Right kidney (tissue), 1 donor: ENCODE results near the gene DDX54.

Experiments
- DNase-seq: peaks from one replicate; pipeline ENCODE4 v3.0.0-alpha.2; 2016

The DDX54 gene

DNA sequence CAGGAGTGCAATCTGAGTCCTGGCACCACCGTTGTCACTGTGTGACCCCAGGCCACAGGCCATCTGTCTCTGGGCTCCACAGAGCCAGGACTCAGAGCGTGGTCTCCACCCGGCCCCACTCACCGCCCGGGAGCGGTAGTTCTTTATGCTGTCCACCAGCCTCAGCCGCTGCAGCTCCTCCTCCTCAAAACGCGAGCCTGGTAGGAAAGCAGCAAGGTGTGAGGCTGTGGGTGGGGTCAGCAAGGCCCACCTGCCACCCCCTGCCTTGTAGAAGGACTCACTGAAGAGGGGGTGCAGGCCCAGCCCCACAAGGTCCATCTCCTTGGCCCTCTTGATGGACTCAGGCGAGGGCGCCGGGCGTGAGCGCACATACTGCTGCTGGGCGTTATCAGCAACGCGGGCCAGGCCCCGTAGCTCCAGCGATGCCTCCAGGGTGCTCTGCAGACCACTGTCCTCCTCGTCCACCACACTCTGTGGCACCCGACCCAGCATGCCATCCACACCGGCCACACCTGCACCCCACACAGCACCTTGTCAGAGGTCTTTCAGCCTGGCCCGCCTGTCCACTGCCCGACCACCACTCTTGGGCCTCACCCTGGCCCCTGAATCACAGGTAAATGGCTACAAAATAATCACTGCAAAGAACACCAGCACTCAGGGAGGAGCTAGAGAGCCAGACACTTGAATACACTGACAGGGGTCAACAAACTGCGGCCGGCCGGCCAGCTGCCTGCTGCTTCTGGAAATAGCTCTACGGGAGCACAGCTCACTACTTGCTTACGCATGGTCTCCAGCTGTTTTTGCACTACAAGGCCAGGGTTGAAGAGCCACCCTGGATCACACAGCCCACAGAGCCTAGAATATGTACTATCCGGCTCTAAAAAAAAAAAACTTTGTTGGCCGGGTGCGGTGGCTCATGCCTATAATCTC lies 19.5 kb downstream of the DDX54 start:
- DNase-seq = no peak

DNA sequence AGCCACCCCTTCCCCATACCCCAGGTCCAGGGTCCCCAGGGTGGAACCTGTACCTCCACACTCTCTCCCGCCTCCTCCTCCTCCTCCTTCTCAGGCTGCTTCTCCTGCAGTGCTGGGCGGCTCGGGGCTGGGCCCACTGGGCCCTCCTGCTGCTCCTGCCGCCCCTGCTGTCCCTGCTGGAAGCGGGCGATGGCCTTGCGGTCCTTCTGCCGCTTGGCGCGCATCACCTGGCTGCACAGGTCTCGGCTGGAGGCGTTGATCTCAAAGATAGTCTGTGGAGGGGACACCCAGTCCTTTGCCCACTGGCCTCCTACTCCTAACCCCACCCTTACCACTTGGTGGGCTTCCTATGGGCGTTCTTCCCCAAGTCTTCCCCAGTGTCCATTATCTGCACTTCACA lies 21.3 kb downstream of the DDX54 start:
- DNase-seq = no peak

DNA sequence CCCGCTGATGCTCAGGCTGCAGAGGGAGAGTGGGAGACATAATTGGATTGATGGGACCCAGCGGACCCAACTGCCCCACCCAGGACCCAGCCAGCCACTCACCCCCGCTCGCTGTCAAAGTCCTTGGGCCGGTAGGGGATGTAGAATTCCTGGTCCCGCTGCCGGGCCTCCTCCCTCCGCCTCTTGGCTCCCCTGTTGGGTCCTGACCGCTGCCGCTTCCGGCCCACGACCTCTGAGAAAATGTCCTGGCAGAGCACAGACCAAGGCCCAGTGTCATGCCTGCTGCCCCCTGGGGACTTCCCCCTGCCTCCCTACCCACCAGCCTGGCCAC lies 22.3 kb downstream of the DDX54 start:
- DNase-seq = no peak

DNA sequence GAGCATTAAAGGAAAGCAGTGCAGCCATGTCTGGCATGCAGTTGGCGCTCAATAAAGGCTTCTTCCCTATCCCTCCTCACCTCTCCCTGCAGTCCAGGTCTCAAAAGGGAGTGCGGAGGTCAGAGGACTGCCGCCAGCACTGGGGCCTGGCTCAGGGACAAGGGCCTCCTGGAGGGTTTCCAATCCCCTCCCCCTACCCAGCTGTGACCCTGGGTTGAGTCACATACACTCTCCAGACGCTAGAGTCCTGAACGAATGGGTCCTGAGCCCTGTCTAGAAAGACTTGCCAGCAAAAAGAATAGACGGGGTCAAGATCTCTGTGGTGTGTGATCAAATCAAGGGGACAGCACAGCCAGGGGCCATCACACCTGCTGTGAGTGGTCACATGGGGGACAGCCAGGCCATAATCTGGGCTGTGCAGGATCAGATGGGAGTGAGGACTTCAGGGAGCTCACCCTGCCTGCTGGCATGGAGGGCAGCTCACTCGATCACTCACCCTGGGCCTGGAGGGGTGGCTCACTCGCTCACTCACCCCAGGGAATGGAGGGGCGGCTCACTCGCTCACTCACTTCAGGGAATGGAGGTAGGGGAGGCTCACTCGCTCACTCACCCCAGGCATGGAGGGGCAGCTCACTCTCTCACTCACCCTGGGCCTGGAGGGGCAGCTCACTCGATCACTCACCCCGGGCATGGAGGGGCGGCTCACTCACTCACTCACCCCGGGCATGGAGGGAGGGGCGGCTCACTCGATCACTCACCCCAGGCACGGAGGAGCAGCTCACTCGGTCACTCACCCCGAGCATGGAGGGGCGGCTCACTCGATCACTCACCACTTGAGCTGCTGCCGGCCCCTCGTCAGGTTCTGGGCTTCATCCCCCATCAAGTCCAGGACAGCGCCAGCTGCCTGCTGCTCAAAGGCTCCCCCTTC lies 22.9 kb downstream of the DDX54 start:
- DNase-seq = no peak

DNA sequence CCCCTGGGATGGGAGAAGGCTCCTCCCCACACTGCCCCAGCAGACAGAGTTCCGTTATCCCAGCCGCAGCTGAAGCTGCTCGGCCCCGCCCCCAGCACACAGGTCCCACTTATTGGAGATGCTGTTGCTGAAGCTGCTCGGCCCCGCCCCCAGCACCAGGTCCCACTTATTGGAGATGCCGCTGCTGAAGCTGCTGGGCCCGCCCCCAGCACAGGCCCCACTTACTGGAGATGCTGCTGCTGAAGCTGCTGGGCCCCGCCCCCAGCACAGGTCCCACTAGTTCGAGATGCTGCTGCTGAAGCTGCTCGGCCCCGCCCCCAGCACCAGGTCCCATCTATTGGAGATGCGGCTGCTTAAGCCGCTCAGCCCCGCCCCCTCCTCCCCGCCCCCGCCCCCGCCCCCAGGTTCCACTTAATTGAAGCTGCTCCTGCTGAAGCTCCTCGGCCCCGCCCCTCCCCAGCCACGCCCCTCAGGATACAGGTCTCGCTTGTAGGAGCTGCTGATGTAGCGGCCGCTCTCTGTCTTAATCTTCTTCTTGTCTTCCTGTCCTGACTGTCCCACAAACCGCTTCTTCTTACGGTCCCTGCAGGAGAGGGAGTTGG lies 23.8 kb downstream of the DDX54 start:
- no peak for DNase-seq

DNA sequence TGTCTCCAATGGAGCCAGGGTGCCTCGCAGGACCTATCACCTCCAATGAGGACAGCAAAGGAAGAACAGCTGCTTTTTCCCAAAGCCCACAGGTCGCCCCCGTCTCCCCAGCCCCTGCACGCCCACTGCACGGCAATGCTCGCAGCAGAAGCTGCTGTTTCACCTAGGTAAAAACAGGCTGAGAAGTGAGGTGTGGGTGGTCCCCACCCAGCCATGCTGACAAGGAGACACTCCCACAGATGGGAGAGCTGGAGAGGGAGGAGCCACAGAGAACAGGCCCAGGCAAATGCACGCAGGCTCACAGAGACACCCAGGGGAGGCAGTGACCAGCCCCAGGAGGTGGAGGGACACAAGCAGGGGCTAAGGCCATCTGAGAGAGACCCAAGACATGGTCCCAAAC lies 25.3 kb downstream of the DDX54 start:
- DNase-seq = no peak

DNA sequence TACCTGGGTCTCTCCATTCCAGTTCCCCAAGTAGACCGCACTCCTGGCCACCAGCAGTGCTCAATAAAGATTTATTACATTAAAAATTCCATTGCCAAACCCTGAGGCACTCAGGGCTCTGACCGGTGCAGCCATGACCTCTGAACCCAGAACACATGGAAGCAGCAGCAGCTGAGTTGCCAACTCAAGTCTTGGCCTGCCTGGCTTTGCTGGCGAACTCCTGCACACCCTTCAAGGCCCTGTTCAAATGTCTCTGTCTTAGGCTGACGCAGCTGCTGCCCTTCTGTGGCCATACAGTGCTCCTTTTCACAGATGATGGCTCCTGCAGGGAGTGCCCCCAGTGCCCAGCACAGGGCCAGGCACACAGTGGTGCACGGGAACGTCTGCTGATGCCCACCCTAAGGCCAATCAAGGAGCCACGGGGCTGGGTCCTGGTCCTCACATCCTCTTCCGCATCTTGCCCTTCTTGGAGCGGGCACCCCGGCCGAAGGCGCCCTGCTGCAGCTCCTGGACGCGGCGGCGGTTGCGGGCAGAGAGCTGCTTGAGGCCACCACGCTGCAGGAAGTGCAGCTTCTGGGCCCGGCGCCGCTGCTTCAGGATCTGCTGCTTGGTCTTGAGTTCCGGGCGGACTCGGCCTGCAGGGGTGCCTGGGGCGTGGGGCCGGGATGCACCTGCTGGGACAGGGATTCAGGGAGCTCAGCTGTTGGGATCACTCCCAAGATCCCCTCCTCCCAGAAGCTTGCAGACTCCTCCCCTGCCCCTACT lies 26.7 kb downstream of the DDX54 start:
- no peak for DNase-seq

DNA sequence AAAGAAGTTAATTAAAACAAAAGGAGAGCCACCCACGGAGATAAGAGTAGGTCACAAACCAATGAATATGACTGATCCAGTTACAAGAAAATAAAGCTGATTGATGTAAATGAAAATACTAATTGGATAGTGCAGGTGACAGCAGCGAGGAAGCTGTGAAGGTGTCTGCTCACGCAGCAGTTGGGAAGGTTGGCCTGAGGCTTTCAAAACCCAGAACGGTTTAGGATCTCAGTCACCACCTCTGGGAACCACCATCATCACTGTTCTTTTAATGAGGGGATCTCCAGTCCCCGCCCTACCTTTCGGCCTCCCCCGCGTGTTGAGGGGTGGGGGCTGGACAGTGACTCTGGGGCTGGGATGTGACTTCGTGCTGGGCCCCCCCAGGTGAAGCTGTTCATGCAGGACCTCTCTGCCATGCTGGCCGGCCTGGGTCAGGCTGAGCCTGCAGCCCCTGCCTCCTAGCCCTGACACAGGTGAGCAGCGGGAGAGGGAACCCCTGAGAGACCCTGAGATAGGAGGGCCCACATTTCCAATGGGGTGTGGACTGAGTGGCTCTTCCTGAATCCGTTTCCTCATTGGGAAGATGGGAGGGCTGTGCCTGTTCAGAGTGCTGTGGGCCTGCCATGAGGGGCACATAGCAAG lies 27.9 kb downstream of the DDX54 start:
- no peak for DNase-seq

DNA sequence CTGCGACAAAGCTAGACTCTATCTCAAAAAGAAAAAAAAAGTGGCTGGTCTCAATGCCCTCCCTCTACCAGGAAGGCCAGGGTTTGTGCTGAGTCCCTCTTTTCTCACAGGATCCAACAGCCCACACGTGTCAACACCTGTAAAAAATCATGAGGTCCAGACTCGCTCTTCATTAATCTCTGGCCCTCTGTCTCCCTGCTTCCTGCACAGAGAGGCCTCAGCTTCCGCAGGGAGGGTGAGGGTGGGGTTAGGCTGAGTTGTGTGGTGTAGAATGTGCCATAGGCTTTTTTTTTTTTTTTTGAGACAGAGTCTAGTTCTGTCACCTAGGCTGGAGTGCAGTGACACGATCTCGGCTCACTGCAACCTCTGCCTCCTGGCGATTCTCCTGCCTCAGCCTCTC lies 29.6 kb downstream of the DDX54 start:
- DNase-seq = no peak

DNA sequence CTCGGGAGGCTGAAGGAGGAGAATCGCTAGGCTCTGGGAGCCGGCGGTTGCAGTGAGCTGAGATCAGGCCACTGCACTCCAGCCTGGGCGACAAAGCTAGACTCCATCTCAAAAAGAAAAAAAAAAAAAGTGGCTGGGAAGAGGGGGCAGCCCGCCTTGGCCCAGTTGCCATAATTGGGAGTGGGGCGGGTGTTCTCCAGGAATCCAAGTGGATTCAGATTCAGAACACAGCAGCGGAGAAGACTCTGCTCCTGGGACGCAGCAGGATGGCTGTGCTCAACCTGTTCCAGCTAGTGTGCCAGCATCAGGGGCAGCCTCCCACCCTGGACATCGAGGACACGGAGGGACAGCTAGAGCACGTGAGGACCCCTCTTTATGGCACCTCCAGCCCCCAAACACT lies 30.2 kb downstream of the DDX54 start:
- DNase-seq = no peak

DNA sequence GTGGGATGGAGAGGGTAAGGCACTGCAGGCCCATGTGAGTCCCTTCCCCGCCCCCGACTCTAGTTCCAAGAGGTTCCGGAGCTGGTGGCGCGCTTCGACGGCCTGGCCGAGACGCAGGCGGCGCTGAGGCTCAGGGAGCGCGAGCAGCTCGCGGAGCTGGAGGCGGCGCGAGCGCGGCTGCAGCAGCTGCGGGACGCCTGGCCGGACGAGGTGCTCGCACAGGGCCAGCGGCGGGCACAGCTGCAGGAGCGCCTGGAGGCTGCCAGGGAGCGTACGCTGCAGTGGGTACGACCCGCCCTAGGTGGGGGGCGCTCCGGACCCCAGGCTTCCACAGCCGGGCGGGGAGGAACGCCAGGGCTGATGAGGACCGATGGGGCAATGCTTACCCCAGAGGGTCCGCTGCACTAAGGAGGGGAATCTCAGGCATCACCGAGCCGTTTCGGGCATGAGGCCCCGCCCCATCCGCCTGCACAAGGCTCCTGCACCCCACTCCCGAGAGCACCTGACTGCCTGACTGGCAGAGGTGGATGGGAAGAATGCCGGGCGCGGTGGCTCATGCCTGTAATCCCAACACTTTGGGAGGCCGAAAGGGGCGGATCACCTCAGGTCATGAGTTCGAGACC lies 30.8 kb downstream of the DDX54 start:
- DNase-seq = peak; percentile 75

DNA sequence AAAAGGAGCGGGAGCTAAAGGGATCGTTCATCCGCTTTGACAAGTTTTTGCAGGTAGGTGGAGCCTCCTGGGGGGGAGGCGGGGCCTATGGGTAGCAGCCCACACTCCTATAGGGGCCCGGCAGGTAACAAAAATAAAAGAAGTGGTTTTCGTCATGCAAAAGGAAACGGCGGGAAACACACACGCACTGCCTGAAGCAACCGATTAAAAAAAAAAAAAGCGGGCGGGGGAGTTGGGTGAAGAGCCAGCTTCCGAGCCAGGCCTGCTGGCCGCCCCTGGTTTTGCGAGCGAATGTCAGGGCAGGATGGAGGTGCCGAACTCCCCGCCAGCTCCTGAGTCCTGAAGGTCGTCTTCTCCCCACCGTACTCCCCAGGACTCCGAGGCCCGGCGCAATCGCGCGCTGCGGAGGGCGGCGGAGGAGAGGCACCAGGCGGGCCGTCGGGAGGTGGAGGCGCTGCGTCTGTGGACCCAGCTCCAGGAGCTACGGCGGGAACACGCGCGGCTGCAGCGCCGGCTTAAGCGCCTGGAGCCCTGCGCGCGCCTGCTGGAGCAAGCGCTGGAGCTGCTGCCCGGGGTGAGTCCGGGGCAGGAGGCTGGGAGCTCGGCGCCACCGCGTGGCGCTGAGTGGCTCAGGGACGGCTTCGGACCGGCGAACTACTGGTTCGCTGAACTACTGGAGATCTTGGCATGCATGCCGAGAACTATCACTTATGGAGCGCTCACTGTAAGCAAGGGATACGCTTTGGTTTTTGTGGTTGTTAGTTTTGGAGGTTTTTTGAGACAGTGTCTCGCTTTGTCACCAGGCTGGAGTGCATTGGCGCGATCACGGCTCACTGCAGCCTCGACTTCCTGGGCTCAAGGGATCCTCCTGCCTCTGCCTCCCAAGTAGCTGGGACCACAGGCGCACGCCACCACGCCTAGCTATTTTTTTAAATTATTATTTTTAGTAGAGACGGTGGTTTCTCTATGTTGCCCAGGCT lies 32.2 kb downstream of the DDX54 start:
- DNase-seq = peak; percentile 85

DNA sequence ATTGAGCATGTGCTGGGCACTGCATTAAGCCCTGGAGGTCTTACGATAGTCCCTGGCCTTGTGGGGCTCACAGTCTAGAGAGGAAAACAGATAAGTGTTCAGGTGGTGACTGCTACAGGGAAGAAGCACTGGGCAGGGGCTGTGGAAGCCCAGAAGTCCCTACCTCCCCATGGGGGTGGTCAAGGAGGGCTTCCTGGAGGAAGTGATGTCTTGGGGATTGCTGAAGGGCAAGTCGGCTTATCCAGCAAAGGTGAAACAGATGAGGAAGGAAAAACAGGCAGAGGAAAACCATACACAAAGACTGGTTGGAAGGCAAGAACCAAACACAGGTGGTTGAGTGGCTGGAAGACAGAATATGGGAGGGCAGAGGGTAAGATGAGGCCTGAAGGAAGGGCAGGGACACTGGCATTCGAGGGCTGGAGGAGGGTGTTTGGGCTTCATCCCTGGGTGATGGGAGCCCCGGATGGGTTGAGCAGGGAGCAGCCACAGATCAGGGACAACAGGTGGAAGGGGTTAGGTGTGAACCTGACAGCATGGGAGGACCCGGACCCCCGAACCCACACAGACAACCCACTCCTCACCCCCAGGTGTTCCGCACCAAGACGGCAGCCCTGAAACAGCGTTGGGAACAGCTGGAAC lies 33.0 kb downstream of the DDX54 start:
- no peak for DNase-seq

DNA sequence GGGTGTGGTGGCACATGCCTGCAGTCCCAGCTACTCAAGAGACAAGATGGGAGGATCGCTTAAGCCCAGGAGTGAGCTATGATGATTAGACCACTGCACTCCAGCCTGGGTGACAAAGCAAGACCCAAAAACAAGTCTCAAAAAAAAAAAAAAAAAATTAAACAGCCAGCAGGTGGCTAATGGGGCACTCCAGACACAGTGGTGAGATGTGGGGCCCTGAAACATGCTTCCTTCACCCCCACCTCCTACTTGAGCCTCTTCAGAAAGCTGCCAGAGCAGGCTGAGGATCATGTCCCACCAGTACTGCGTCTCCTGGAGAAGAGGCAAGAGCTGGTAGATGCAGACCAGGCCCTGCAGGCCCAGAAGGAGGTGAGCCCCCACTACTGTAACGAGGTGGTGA lies 33.6 kb downstream of the DDX54 start:
- DNase-seq = no peak

DNA sequence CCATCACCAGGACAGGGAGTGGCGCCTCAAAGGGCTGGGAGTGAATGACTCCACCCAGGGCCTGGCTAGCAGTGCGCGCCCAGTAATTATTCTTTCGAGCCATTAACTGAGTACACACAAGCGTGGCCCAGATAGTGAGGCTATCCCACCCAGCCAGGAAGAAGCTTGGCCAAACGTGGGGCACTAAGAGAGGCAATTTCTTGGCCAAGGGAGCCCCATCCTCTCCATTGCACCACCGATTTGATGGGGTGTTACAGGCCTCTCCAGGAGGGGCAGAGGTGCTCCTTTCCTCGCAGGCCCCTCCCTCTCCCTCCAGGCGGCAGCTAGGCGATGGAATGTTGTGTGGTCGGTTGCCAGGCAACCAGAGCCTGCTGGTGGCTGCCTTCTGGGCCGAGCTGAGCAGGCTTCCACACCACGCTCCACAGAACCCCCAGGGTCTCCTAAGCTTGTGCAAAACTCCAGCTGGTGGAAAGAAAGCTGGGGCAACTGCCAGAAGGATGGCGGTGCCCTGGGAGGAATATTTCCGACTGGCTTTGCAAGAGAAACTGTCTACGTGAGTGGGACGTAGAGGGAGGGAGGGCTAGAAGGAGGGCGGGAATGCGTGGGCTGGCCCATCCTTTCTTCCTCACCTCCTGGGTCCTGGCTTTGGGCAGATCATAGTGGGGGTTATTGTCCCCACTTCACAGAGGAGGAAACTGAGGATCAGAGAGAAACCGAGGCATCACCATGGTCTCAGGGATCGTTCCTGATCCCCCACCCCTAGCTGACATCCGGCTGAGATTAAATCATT lies 35.7 kb downstream of the DDX54 start, which contains the start of gene CFAP73:
Gene CFAP73 (plus strand): TSS at position 364 of the 790 bp plus-strand sequence. CDS start 134 bp downstream, at position 498.
- peak; percentile 85 for DNase-seq

DNA sequence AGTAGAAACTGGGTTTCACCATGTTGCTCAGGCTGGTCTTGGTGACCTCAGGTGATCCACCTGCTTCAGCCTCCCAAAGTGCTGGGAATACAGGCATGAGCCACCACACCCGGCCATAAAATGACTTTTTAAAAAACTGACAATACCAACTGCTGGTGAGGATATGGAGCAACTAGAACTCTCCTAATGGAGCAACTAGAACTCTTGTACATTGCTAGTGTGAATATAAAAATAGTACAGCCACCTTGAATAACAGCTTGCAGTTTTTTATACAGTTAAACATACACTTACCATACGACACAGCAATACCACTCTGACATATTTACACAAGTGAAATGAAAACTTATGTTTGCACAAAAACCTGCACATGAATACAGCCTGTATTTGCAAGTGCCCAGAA lies 38.3 kb downstream of the DDX54 start:
- no peak for DNase-seq

DNA sequence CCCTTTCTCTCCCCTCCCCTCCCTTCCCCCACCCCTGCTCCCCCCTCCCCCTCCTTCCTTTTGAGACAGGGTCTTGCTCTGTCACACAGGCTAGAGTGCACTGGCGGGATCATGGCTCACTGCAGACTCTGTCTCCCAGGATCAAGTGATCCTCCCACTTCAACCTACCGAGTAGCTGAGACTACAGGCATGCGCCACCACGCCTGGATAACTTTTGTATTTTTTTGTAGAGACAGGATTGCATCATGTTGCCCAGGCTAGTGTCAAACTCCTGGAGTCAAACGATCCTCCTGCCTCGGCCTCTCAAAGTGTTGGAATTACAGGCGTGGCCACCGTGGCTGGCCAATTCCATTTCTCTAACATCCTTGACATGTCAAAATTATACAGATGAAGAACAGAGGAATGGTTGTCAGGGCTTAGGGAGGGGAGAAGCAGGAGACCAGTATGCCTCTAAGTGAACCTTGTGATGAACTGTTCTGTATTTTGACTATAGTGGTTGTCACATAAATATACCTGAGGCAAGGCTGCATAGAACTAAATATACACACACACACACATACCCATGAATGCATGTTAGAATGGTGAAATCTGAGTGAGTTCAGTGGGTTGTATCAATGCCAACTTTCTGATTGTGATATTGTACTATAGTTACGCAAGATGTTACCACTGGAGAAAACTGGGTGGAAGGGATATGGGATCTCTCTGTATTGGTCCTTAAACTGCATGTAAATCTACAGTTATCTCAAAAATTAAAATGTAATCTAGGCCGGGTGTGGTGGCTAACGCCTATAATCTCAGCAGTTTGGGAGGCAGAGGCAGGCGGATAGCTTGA lies 39.3 kb downstream of the DDX54 start:
- DNase-seq = no peak

DNA sequence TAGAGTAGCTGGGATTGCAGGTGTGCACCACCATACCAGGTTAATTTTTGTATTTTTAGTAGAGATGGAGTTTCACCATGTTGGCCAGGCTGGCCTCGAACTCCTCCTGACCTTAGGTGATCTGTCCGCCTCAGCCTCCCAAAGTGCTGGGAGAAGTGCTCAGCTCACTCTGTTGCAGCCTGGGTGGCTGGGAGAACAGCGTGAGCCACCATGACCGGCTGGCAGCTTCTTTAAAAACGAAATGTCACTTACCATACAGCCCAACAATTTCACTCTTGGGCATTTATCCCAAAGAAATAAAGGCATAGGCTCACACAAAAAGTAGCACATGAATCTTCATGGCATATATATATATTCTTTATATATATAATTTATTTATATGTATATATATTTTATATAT lies 40.5 kb downstream of the DDX54 start:
- DNase-seq = no peak
